A549 (cell line): ENCODE results near the gene PSMB4.

Experiments used
- CHD2 ChIP-seq: fragments of 150-350 bp; IDR thresholded peaks from 2 replicates; pipeline ENCODE4 v1.6.1; 2014; ENCODE audit warnings: low read length; ENCODE audit not compliant: partially characterized antibody
- CTCF ChIP-seq: fragments of >200 bp; sonication (Bioruptor Twin); formaldehyde crosslinking; IDR thresholded peaks from 3 replicates; pipeline ENCODE4 v1.5.1; 2016
- HOXA7 ChIP-seq: fragments of 250-450 bp; sonication (Bioruptor Pico); IDR thresholded peaks from 2 replicates; pipeline ENCODE4 v1.5.0; 2020; ENCODE audit warnings: mild to moderate bottlenecking, moderate library complexity
- KDM1A ChIP-seq: fragments of 200-600 bp; sonication (generic); IDR thresholded peaks from 2 replicates; pipeline ENCODE4 v1.6.1; 2016; ENCODE audit warnings: low read depth, mild to moderate bottlenecking
- MAZ ChIP-seq: fragments of 150-350 bp; IDR thresholded peaks from 2 replicates; pipeline ENCODE4 v1.6.1; 2014; ENCODE audit warnings: antibody characterized with exemption, low read depth, low read length, borderline replicate concordance
- POLR2A ChIP-seq: IDR thresholded peaks from 2 replicates; pipeline ENCODE4 v1.6.1; 2012; ENCODE audit warnings: mild to moderate bottlenecking, low read length
- ZFP36 ChIP-seq: fragments of 450-650 bp; IDR thresholded peaks from 2 replicates; pipeline ENCODE4 v1.6.1; 2014; ENCODE audit warnings: borderline replicate concordance; ENCODE audit not compliant: partially characterized antibody
- ZSCAN20 ChIP-seq: fragments of 250-450 bp; sonication (Bioruptor Pico); IDR thresholded peaks from 2 replicates; pipeline ENCODE4 v1.8.0; 2022; ENCODE audit warnings: mild to moderate bottlenecking, moderate library complexity
- TF ChIP-seq, protein P1 (sequence below): fragments of >200 bp; sonication (Bioruptor Twin); formaldehyde crosslinking; IDR thresholded peaks from 3 replicates; pipeline ENCODE4 v1.6.1; 2016
- TF ChIP-seq, protein P2 (sequence below): fragments of 450-650 bp; IDR thresholded peaks from 2 replicates; pipeline ENCODE4 v1.6.1; 2014; ENCODE audit warnings: antibody characterized with exemption

- TF ChIP-seq CTCF, result no peak
- TF ChIP-seq, protein P1, sequence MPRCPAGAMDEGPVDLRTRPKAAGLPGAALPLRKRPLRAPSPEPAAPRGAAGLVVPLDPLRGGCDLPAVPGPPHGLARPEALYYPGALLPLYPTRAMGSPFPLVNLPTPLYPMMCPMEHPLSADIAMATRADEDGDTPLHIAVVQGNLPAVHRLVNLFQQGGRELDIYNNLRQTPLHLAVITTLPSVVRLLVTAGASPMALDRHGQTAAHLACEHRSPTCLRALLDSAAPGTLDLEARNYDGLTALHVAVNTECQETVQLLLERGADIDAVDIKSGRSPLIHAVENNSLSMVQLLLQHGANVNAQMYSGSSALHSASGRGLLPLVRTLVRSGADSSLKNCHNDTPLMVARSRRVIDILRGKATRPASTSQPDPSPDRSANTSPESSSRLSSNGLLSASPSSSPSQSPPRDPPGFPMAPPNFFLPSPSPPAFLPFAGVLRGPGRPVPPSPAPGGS, result no peak
- no peak for TF ChIP-seq POLR2A
- no peak for TF ChIP-seq KDM1A
- TF ChIP-seq, protein P2, sequence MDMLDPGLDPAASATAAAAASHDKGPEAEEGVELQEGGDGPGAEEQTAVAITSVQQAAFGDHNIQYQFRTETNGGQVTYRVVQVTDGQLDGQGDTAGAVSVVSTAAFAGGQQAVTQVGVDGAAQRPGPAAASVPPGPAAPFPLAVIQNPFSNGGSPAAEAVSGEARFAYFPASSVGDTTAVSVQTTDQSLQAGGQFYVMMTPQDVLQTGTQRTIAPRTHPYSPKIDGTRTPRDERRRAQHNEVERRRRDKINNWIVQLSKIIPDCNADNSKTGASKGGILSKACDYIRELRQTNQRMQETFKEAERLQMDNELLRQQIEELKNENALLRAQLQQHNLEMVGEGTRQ, result no peak
- no peak for TF ChIP-seq CHD2
- no peak for TF ChIP-seq ZFP36
- TF ChIP-seq HOXA7, result no peak
- no peak for TF ChIP-seq ZSCAN20
- TF ChIP-seq MAZ, result no peak
Observed at GRCh38 chr1:151411884-151412283, 12.5 kb downstream of the PSMB4 start.
